RWPE1 (cell line): ENCODE results near the gene SHE.

Experiments
- CTCF ChIA-PET: fragments of 350-600 bp; sonication (Branson Sonifier 250); formaldehyde crosslinking; extraction: SDS; loops from one replicate; lab custom pipeline; 2021; lab: Yijun Ruan, JAX
- POLR2A ChIA-PET: fragments of 400-600 bp; formaldehyde crosslinking; extraction: SDS; loops from one replicate; lab custom pipeline; 2020; ENCODE audit warnings: antibody characterized with exemption; ENCODE audit not compliant: low non-redundant PET; lab: Yijun Ruan, JAX
- DNase-seq: peaks from one replicate; pipeline ENCODE4 v3.0.0; 2012; ENCODE audit warnings: low spot score
- H3K27ac ChIP-seq: fragments of 450-650 bp; 2 replicates; pipeline ENCODE4 v1.5.1; 2017
- TF ChIP-seq, protein P1 (sequence below): fragments of 450-650 bp; conservative IDR thresholded peaks from 2 replicates; pipeline ENCODE4 v1.5.1; 2017; ENCODE audit warnings: low read depth, mild to moderate bottlenecking

SHE gene

DNA sequence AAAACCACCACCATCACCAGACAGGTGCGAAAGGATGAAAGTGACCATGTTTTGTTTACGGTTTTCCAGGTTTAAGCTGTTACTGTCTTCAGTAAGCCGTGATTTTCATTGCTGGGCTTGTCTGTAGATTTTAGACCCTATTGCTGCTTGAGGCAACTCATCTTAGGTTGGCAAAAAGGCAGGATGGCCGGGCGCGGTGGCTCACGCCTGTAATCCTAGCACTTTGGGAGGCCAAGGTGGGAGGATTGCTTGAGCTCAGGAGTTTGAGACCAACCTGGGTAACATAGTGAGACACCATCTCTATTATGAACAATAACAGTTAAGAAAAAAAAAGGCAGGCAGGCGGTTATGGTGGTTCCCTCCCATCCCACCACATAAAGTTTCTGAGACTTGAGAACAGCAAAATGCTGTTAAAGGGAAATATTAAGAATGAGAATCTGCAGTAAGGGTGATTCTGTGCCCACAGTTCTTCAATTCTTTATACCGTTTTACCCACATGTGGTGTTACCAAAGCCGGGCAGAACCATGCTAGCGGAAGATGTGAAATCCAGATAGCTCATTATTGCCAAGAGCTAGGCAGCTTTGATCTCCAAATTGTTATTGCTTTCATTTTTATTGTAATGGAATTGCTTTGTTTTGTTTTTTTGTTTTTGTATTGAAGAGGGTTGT is 34.6 kb downstream of the SHE start:
- POLR2A ChIA-PET = no interaction called here
- DNase-seq = no peak
- TF ChIP-seq, protein P1, sequence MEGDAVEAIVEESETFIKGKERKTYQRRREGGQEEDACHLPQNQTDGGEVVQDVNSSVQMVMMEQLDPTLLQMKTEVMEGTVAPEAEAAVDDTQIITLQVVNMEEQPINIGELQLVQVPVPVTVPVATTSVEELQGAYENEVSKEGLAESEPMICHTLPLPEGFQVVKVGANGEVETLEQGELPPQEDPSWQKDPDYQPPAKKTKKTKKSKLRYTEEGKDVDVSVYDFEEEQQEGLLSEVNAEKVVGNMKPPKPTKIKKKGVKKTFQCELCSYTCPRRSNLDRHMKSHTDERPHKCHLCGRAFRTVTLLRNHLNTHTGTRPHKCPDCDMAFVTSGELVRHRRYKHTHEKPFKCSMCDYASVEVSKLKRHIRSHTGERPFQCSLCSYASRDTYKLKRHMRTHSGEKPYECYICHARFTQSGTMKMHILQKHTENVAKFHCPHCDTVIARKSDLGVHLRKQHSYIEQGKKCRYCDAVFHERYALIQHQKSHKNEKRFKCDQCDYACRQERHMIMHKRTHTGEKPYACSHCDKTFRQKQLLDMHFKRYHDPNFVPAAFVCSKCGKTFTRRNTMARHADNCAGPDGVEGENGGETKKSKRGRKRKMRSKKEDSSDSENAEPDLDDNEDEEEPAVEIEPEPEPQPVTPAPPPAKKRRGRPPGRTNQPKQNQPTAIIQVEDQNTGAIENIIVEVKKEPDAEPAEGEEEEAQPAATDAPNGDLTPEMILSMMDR = no peak
- H3K27ac ChIP-seq = no peak overlapping the region
- CTCF ChIA-PET = interaction anchor here (0.5 to 1.5 kb wide), 7 partner anchors 10 to 701 kb away, joined by 3 to 6 read pairs (median 3); no protein-coding TSS in a partner anchor

DNA sequence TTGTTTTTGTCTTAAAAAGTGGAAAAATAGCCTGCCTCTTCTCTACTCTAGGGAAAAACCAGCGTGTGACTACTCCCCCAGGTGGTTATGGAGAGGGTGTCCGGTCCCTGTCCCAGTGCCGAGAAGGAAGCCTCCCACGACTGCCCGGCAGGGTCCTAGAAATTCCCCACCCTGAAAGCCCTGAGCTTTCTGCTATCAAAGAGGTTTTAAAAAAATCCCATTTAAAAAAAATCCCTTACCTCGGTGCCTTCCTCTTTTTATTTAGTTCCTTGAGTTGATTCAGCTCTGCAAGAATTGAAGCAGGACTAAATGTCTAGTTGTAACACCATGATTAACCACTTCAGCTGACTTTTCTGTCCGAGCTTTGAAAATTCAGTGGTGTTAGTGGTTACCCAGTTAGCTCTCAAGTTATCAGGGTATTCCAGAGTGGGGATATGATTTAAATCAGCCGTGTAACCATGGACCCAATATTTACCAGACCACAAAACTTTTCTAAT is 35.2 kb downstream of the SHE start:
- no peak for DNase-seq
- H3K27ac ChIP-seq = 0 out of 2 replicates have a peak overlapping the region, but pooled peaks have one; percentile 4
- ChIA-PET POLR2A (no interaction called here), CTCF (interaction anchor here (0.7 to 1.0 kb wide), 2 partner anchors 17 to 24 kb away, joined by 3 read pairs; no protein-coding TSS in a partner anchor)
- TF ChIP-seq, protein P1 = no peak

DNA sequence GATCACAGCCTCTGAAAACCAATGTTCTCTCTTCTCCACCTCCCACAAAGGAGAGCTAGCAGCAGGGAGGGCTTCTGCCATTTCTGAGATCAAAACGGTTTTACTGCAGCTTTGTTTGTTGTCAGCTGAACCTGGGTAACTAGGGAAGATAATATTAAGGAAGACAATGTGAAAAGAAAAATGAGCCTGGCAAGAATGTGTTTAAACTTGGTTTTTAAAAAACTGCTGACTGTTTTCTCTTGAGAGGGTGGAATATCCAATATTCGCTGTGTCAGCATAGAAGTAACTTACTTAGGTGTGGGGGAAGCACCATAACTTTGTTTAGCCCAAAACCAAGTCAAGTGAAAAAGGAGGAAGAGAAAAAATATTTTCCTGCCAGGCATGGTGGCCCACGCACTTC is 36.0 kb downstream of the SHE start:
- 0 out of 2 replicates have a peak overlapping the region, but pooled peaks have one; percentile 4 for H3K27ac ChIP-seq
- ChIA-PET CTCF (no interaction called here), POLR2A (no interaction called here)
- TF ChIP-seq, protein P1 = no peak
- no peak for DNase-seq

DNA sequence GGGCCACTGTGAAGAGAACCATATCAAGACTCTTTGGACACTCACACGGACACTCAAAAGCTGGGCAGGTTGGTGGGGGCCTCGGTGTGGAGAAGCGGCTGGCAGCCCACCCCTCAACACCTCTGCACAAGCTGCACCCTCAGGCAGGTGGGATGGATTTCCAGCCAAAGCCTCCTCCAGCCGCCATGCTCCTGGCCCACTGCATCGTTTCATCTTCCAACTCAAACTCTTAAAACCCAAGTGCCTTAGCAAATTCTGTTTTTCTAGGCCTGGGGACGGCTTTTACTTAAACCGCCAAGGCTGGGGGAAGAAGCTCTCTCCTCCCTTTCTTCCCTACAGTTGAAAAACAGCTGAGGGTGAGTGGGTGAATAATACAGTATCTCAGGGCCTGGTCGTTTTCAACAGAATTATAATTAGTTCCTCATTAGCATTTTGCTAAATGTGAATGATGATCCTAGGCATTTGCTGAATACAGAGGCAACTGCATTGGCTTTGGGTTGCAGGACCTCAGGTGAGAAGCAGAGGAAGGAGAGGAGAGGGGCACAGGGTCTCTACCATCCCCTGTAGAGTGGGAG is 36.5 kb downstream of the SHE start:
- CTCF ChIA-PET = interaction anchor here (0.6 kb wide), 1 partner anchor 645 kb away, joined by 6 read pairs; no protein-coding TSS in a partner anchor
- TF ChIP-seq, protein P1 = no peak
- DNase-seq = no peak
- H3K27ac ChIP-seq = peak overlapping the region; percentile 15; the same call in 1 of the 2 replicates
- POLR2A ChIA-PET = no interaction called here

DNA sequence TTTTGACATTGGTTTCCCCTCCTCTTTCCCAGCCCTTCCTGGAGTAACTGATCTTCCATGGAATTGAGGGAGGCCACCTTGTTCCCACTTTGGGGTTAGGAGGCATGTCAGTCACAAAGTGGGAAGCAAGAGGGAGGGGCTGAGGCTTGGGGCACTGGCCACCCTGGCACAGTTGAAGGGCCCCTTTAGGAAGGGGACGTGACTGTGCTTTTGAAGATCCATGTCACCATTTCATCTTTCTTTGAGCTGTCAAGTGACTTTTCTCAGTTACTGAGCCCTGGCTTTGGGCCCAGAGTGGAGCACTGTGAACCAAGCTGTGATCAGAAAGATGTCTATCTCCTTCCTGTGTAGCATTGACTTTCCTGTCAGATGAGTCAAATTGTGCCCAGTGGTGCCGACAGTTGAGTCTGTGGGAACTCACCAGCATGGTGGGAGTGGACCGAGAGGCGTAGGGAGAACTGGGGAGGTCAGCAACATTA is 38.7 kb downstream of the SHE start:
- peak overlapping the region; percentile 49 for H3K27ac ChIP-seq
- ChIA-PET POLR2A (no interaction called here), CTCF (no interaction called here)
- no peak for DNase-seq
- TF ChIP-seq, protein P1 = no peak

DNA sequence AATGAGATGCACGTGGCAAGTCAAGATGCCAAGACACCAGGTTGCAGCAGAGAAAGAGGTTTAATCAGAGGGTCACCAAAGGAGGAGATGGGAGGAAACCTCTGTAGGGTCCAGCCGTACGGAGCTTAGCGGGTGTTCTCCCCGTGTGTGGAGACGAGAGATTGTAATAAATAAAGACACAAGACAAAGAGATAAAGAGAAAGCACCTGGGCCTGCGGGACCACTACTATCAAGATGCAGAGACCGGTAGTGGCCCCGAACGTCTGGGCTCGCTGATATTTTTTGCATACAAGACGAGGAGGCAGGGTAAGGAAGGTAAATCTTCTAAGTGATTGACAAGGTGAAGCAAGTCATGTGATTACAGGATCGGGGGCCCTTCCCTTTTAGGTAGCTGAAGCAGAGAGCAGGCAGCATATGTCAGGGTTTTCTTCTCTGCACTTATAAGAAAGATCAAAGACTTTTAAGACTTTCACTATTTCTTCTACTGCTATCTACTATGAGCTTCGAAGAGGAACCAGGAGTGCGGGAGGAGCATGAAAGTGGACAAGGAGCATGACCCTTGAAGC is 41.4 kb downstream of the SHE start:
- POLR2A ChIA-PET = no interaction called here
- TF ChIP-seq, protein P1 = no peak
- CTCF ChIA-PET = no interaction called here

More for the DNA sequence above, 41.4 kb downstream of the SHE start:
- DNase-seq = no peak
- H3K27ac ChIP-seq = no peak overlapping the region
